GM10266 (cell line): ENCODE results near the gene GSTK1.

Experiments used
- DNase-seq: peaks from one replicate; pipeline ENCODE4 v3.0.0; 2012; ENCODE audit errors: extremely low spot score
- CTCF ChIP-seq: IDR thresholded peaks from 2 replicates; pipeline ENCODE4 v1.5.1; 2012; ENCODE audit warnings: mild to moderate bottlenecking, low read depth; ENCODE audit not compliant: control insufficient read depth, insufficient read depth; ENCODE audit errors: missing control alignments

The GSTK1 gene

GRCh38 chr7:143233816-143234532 lies 29.3 kb upstream of the GSTK1 start:
- no peak for DNase-seq
- no peak for TF ChIP-seq CTCF

GRCh38 chr7:143234533-143234875 lies 28.7 kb upstream of the GSTK1 start:
- TF ChIP-seq CTCF: no peak

GRCh38 chr7:143235561-143235960 lies 27.7 kb upstream of the GSTK1 start:
- no peak for DNase-seq
- TF ChIP-seq CTCF: no peak

More at GRCh38 chr7:143234533-143234875, 28.7 kb upstream of the GSTK1 start:
- no peak for DNase-seq

GRCh38 chr7:143236408-143236990 lies 26.7 kb upstream of the GSTK1 start:
- no peak for TF ChIP-seq CTCF
- no peak for DNase-seq

- DNase-seq: no peak
Observed at GRCh38 chr7:143237366-143237765, 25.9 kb upstream of the GSTK1 start.

GRCh38 chr7:143238289-143238980 lies 24.8 kb upstream of the GSTK1 start:
- no peak for DNase-seq

More at GRCh38 chr7:143237366-143237765, 25.9 kb upstream of the GSTK1 start:
- no peak for TF ChIP-seq CTCF

More at GRCh38 chr7:143238289-143238980, 24.8 kb upstream of the GSTK1 start:
- TF ChIP-seq CTCF: no peak
